IPS DF 6.9 (cell line): ENCODE measurements around the gene BEST3.
"Not testable (repeated sequence)": the region's sequence is repeated elsewhere in the genome, so short reads cannot be mapped to it uniquely, and the experiment has no call there.

Source experiments
- DNase-seq: peaks from one replicate; pipeline ENCODE4 v3.0.0-alpha.2; 2013; ENCODE audit warnings: low read depth, low spot score
- H3K27ac ChIP-seq: one replicate; pipeline ENCODE4 v1.5.1; 2013; ENCODE audit warnings: low read length, control low read depth
- H3K27me3 ChIP-seq: 2 replicates; pipeline ENCODE4 v1.6.1; 2013; ENCODE audit warnings: mild to moderate bottlenecking, low read length; ENCODE audit not compliant: control insufficient read depth, insufficient read depth
- H3K36me3 ChIP-seq: 2 replicates; pipeline ENCODE4 v1.6.1; 2013; ENCODE audit warnings: low read length; ENCODE audit not compliant: control insufficient read depth, insufficient read depth
- H3K4me1 ChIP-seq: 2 replicates; pipeline ENCODE4 v1.6.1; 2013; ENCODE audit warnings: low read length; ENCODE audit not compliant: control insufficient read depth, insufficient read depth
- H3K4me3 ChIP-seq: 2 replicates; pipeline ENCODE4 v1.5.1; 2013; ENCODE audit warnings: mild to moderate bottlenecking, low read length
- H3K9me3 ChIP-seq: 2 replicates; pipeline ENCODE4 v1.6.1; 2013; ENCODE audit warnings: low read length, inconsistent platforms; ENCODE audit not compliant: control insufficient read depth, insufficient read depth
- WGBS: extraction: QIAGEN DNeasy Blood & Tissue Kit; methylation state at CpG from one replicate; pipeline ENCODE4 v1.1.7; 2013; ENCODE audit warnings: mixed read lengths, missing lambda C conversion rate; ENCODE audit not compliant: insufficient read length, insufficient coverage; 5-methylcytosine and 5-hydroxymethylcytosine counted together

The BEST3 gene

DNA sequence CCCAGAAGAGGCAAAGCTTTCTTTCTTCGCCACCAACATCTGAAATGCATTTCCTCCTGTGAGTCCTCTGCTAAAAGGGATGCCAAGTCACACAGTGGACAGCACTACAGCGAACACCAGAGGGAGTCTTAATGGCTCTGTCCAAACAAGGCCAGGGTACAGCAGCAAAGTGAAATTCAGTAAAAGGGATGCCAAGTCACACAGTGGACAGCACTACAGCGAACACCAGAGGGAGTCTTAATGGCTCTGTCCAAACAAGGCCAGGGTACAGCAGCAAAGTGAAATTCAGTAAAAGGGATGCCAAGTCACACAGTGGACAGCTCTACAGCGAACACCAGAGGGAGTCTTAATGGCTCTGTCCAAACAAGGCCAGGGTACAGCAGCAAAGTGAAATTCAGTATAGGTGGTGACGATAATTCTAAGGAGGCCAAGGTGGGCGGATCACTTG lies 34.1 kb downstream of the BEST3 start:
- not testable (repeated sequence) for H3K27me3 ChIP-seq, H3K4me3 ChIP-seq, H3K9me3 ChIP-seq, DNase-seq, H3K27ac ChIP-seq, H3K4me1 ChIP-seq, H3K36me3 ChIP-seq
- no CpG with 5 or more reads among the region's 6 CpGs for WGBS

DNA sequence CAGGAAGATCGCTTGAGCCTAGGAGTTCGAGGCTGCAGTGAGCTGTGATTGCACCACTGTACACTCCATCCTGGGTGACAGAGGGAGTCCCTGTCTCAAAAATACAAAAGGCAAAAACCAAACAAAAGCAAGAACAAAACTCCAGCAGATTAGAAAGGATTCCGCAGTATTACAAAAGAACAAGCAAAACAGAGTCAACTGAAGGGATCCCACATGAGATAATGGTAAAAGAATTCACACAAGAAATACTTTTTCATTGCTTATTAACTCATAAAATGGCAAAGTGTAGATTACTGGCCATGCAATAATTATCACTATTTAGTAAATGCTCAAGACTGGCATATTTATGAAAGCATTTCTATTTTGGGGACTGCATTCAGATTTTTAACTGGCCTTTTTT lies 35.4 kb downstream of the BEST3 start:
- Histone ChIP-seq H3K27me3 (no peaks in the 10 kb centered on the region), H3K36me3 (no peaks in the 10 kb centered on the region), H3K4me3 (no peak overlapping the region), H3K4me1 (no peaks in the 10 kb centered on the region), H3K9me3 (no peaks in the 10 kb centered on the region), H3K27ac (no peak overlapping the region)
- WGBS: no CpG with 5 or more reads among the region's 3 CpGs
- DNase-seq: no peak

- no peaks in the 10 kb centered on the region for H3K4me1 ChIP-seq
- H3K4me3 ChIP-seq: no peak overlapping the region
- no peak for DNase-seq
- no peak overlapping the region for H3K27ac ChIP-seq
- H3K27me3 ChIP-seq: no peaks in the 10 kb centered on the region
- no peaks in the 10 kb centered on the region for H3K36me3 ChIP-seq
- no peaks in the 10 kb centered on the region for H3K9me3 ChIP-seq
These were observed 36.3 kb downstream of the BEST3 start for GRCh38 chr12:69662764-69663163.

- Histone ChIP-seq H3K4me1 (no peaks in the 10 kb centered on the region), H3K27ac (no peak overlapping the region), H3K4me3 (no peak overlapping the region), H3K9me3 (no peaks in the 10 kb centered on the region), H3K27me3 (no peaks in the 10 kb centered on the region), H3K36me3 (no peaks in the 10 kb centered on the region)
- DNase-seq: no peak
- WGBS: no CpG with 5 or more reads among the region's 4 CpGs
These were observed 37.7 kb downstream of the BEST3 start for GRCh38 chr12:69661386-69661785.

- H3K27me3 ChIP-seq: no peaks in the 10 kb centered on the region
- WGBS: no CpG with 5 or more reads among the region's 1 CpG
- DNase-seq: no peak
- H3K4me1 ChIP-seq: no peaks in the 10 kb centered on the region
- no peak overlapping the region for H3K27ac ChIP-seq
- no peaks in the 10 kb centered on the region for H3K36me3 ChIP-seq
- no peaks in the 10 kb centered on the region for H3K9me3 ChIP-seq
- no peak overlapping the region for H3K4me3 ChIP-seq
These were observed 38.8 kb downstream of the BEST3 start for GRCh38 chr12:69660164-69660863.

DNA sequence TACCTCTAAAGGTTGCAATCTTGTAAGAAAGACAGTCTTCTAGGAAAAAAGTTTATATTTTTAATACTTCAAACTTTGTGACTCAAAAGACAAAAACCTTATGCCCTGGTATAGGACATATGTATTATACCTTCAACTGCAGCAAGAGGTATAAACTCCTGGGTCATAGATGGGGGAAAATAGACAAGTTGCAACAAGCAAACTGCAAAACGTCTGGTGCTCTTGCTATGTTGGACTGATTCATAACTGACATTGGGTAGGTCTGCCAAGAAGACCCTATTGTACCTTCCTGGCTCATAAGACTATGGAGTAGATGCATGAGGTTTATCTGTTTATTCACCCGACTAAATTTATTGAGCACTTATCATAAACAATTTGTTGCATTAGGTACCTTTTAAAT lies 40.9 kb downstream of the BEST3 start:
- Histone ChIP-seq H3K27me3 (no peaks in the 10 kb centered on the region), H3K4me3 (no peak overlapping the region)

GRCh38 chr12:69657376-69658137 lies 41.5 kb downstream of the BEST3 start:
- no peak overlapping the region for H3K27ac ChIP-seq
- no peaks in the 10 kb centered on the region for H3K36me3 ChIP-seq
- no peak for DNase-seq

More for the DNA sequence above, 40.9 kb downstream of the BEST3 start:
- Histone ChIP-seq H3K27ac (no peak overlapping the region), H3K36me3 (no peaks in the 10 kb centered on the region), H3K9me3 (no peaks in the 10 kb centered on the region), H3K4me1 (no peaks in the 10 kb centered on the region)
- DNase-seq: no peak
- no CpG with 5 or more reads among the region's 2 CpGs for WGBS

DNA sequence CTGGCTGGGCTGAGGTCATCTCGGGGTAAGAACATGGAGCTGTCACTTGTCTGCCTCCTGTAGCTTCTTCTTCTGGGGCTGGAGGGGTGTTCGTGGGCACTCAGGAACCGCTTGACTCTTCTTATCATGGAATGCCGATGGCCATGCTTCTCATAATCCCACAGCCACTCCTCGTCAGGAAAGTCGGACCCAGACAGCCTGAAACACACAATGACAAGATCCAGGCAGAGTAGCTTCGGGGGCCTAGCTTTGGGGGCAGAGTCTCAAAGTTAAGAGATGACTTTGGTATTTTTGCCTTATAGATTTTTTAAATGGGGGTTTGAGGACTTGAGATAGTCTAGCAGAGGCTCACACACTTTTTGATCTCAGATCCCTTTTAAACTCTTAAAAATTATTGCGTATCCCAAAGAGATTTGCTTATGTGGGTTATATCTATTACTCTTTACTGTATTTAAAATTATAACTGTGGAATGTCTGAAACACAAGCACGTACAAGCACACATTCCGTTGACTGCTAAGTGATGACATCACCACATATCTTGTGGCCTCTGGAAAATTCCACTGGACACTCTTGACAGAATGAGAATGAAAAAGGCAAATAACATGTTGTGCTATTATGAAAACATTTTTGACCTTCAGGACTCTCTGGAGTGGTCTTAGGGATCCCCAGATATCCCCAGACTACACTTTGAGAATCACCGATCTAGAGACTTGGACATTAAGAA lies 43.3 kb downstream of the BEST3 start:
- Histone ChIP-seq H3K27ac (no peak overlapping the region), H3K9me3 (no peaks in the 10 kb centered on the region), H3K36me3 (no peaks in the 10 kb centered on the region), H3K4me1 (no peaks in the 10 kb centered on the region), H3K27me3 (no peaks in the 10 kb centered on the region), H3K4me3 (no peak overlapping the region)
- DNase-seq: no peak
- WGBS: no CpG with 5 or more reads among the region's 11 CpGs

More at GRCh38 chr12:69657376-69658137, 41.5 kb downstream of the BEST3 start:
- Histone ChIP-seq H3K4me1 (no peaks in the 10 kb centered on the region), H3K9me3 (no peaks in the 10 kb centered on the region), H3K27me3 (no peaks in the 10 kb centered on the region), H3K4me3 (no peak overlapping the region)
- WGBS: no CpG with 5 or more reads among the region's 9 CpGs

DNA sequence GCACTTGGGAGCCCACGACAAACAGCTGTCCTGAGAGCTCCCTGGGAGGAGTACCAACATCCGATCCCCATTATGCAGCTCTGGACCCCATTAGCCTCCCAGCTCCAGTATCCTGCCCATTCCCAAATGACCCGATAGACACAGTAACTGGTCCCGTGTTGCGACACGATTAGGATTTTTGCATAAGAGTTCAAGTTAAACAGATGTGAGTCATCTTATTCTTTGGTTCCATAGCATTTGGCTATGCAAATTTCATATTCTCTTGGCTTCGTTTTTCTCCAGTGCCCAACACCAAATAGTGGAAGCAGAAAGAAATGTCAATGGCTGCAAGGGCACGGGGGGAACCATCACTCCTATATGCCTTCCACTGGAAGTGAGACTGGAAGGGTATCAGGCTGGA lies 45.4 kb downstream of the BEST3 start:
- no peak overlapping the region for H3K4me3 ChIP-seq
- no CpG with 5 or more reads among the region's 8 CpGs for WGBS
- no peak for DNase-seq
- H3K9me3 ChIP-seq: no peaks in the 10 kb centered on the region
- no peaks in the 10 kb centered on the region for H3K4me1 ChIP-seq
- no peaks in the 10 kb centered on the region for H3K36me3 ChIP-seq
- no peak overlapping the region for H3K27ac ChIP-seq
- H3K27me3 ChIP-seq: no peaks in the 10 kb centered on the region

DNA sequence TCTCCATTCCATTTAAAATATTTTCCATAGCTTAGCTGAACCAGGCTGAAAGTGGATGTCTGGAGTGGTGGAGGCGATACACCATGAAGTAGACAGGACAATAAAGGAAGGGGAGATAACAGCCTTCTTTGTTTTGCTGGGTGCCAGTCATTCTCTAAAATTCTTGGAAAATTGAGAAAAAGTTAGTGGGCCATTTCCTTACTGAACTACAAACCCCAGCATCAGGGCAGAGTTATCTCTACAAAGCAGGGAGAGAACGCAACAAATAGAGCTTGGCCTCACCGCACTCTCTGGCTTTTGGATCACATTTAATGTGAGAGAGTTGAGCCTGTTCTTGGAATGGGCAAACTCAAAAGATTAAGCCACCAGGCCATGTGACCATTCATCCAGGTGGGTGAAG lies 47.2 kb downstream of the BEST3 start:
- no peaks in the 10 kb centered on the region for H3K27me3 ChIP-seq
- no peak for DNase-seq
- WGBS: no CpG with 5 or more reads among the region's 3 CpGs
- no peak overlapping the region for H3K4me3 ChIP-seq
- H3K9me3 ChIP-seq: no peaks in the 10 kb centered on the region
- H3K36me3 ChIP-seq: no peaks in the 10 kb centered on the region
- H3K27ac ChIP-seq: no peak overlapping the region
- H3K4me1 ChIP-seq: no peaks in the 10 kb centered on the region
